ENCODE data around the gene CBFA2T2.

GRCh38 chr20:33522256-33522820, 32.4 kb downstream of the CBFA2T2 start:
- TF ChIP-seq CTCF (IDR thresholded peaks at IDR 0.05): no peak
- TF ChIP-seq POLR2A (IDR thresholded peaks at IDR 0.05): no peak
